ENCODE results near the gene TMEM163. TPM values are rescaled to one million over a fixed set of nuclear protein-coding genes. Genes with fewer than 3 reads are reported as not detected.

TMEM163 gene
- polyA plus RNA-seq, 3 donors: 0.01 TPM; not detected in 2

DNA sequence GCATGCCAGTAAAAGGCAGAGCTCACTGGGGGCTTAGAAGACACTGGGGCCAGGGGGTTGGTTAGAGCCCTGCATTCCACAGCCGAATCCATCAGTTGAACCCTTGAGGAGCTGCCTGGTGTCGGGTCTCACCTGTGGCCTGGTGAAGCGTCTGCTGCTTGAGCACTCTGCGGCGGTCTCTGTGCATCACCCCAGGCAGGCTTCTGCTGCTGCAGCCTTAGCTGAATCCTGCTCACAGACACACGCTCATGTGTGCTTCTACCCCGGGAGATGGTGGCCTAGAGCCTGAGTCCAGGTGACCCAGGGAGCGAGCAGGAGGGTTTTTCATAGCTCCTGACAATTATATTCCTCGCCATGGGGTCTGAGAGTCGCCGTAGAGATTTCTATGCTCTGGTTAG is 272.8 kb downstream of the TMEM163 start:
- Mint-ChIP-seq H3K27me3 (ENCODE audit: low read depth in 3 of 3) (peaks cover 0 to 4% (median 1%) of the 10 kb centered on the region in 3 donors), H3K9me3 (no peaks in the 10 kb centered on the region), H3K27ac (no peak overlapping the region), H3K4me1 (no peaks in the 10 kb centered on the region), H3K36me3 (peaks cover 56 to 76% of the 10 kb centered on the region in 2 donors), H3K4me3 (no peak overlapping the region)
- H3K79me2 ChIP-seq (ENCODE audit: insufficient read depth, low read length): no peaks in the 10 kb centered on the region
- no peak overlapping the region for H3K4me2 ChIP-seq (replicated peaks; ENCODE audit: extremely low read depth, low read length, poor library complexity, severe bottlenecking)
- intact Hi-C loops (cut with micrococcal nuclease): no loop called here
- DNase-seq: no peak
- no peaks in the 10 kb centered on the region for H3K9me3 ChIP-seq (replicated peaks in 1 of 2; ENCODE audit: control insufficient read depth in 1 of 2, insufficient read depth in 1 of 2, low read length in 2 of 2)
- H4K20me1 ChIP-seq (ENCODE audit: insufficient read depth, low read length): no peaks in the 10 kb centered on the region
- no peaks in the 10 kb centered on the region for H3K27me3 ChIP-seq (ENCODE audit: control insufficient read depth in 2 of 2, insufficient read depth in 2 of 2, low read length in 2 of 2)
- H3K36me3 ChIP-seq (replicated peaks in 1 of 2; ENCODE audit: control insufficient read depth in 1 of 2, insufficient read depth in 2 of 2, low read length in 2 of 2): peaks cover 11 to 79% of the 10 kb centered on the region in 2 donors
- TF ChIP-seq, protein P1, sequence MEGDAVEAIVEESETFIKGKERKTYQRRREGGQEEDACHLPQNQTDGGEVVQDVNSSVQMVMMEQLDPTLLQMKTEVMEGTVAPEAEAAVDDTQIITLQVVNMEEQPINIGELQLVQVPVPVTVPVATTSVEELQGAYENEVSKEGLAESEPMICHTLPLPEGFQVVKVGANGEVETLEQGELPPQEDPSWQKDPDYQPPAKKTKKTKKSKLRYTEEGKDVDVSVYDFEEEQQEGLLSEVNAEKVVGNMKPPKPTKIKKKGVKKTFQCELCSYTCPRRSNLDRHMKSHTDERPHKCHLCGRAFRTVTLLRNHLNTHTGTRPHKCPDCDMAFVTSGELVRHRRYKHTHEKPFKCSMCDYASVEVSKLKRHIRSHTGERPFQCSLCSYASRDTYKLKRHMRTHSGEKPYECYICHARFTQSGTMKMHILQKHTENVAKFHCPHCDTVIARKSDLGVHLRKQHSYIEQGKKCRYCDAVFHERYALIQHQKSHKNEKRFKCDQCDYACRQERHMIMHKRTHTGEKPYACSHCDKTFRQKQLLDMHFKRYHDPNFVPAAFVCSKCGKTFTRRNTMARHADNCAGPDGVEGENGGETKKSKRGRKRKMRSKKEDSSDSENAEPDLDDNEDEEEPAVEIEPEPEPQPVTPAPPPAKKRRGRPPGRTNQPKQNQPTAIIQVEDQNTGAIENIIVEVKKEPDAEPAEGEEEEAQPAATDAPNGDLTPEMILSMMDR (IDR thresholded peaks at IDR 0.05): no peak
- H2AFZ ChIP-seq (ENCODE audit: insufficient read depth, low read depth, low read length, poor library complexity, severe bottlenecking): no peak overlapping the region
- no peaks in the 10 kb centered on the region for H3K4me1 ChIP-seq (ENCODE audit: control insufficient read depth in 1 of 2, insufficient read depth in 2 of 2, low read length in 2 of 2)
- no peak overlapping the region for H3K9ac ChIP-seq (ENCODE audit: insufficient read depth, low read length, poor library complexity, severe bottlenecking)
- no peak overlapping the region for H3K4me3 ChIP-seq (replicated peaks in 1 of 3; ENCODE audit: low read depth in 2 of 3, low read length in 3 of 3)
- WGBS (ENCODE audit: insufficient coverage): 91% methylated on average over 10 of the region's 11 CpGs
- no peak overlapping the region for H3K27ac ChIP-seq (ENCODE audit: low read depth in 1 of 2, low read length in 2 of 2)

DNA sequence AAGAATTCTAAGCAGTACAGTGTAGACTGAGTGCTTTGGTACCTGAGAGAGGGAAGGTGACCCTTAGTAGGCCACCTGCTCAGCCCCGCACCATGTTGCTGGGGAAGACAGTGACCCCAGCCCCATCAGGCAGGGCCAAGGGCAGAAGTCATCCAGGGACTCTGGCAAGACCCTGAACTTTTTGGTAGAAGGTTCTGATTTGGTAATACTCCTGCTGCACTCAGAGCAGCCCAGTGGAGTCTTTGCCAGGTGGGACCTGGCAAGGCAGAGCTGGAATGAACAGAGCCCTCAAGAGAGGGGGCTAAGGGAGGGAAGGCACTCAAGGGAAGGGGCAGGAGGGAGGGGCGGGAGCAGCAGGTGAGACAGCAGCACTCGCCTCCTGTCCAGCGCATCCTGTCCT is 273.7 kb downstream of the TMEM163 start:
- 94% methylated on average over 4 of the region's 4 CpGs for WGBS (ENCODE audit: insufficient coverage)
- no peaks in the 10 kb centered on the region for H3K9me3 Mint-ChIP-seq
- no peaks in the 10 kb centered on the region for H3K4me1 ChIP-seq (ENCODE audit: control insufficient read depth in 1 of 2, insufficient read depth in 2 of 2, low read length in 2 of 2)
- H3K36me3 Mint-ChIP-seq: peaks cover 59 to 75% of the 10 kb centered on the region in 2 donors
- no peak overlapping the region for H3K9ac ChIP-seq (ENCODE audit: insufficient read depth, low read length, poor library complexity, severe bottlenecking)
- peaks cover 0 to 1% (median 1%) of the 10 kb centered on the region in 3 donors for H3K27me3 Mint-ChIP-seq (ENCODE audit: low read depth in 3 of 3)
- no peak overlapping the region for H3K4me3 Mint-ChIP-seq
- H4K20me1 ChIP-seq (ENCODE audit: insufficient read depth, low read length): no peaks in the 10 kb centered on the region
- no peaks in the 10 kb centered on the region for H3K4me1 Mint-ChIP-seq
- H3K4me3 ChIP-seq (replicated peaks in 1 of 3; ENCODE audit: low read depth in 2 of 3, low read length in 3 of 3): no peak overlapping the region
- H3K4me2 ChIP-seq (replicated peaks; ENCODE audit: extremely low read depth, low read length, poor library complexity, severe bottlenecking): no peak overlapping the region
- DNase-seq: no peak
- no peak overlapping the region for H2AFZ ChIP-seq (ENCODE audit: insufficient read depth, low read depth, low read length, poor library complexity, severe bottlenecking)
- H3K79me2 ChIP-seq (ENCODE audit: insufficient read depth, low read length): no peaks in the 10 kb centered on the region
- H3K27ac Mint-ChIP-seq: no peak overlapping the region
- H3K27ac ChIP-seq (ENCODE audit: low read depth in 1 of 2, low read length in 2 of 2): no peak overlapping the region
- no peaks in the 10 kb centered on the region for H3K9me3 ChIP-seq (replicated peaks in 1 of 2; ENCODE audit: control insufficient read depth in 1 of 2, insufficient read depth in 1 of 2, low read length in 2 of 2)
- TF ChIP-seq, protein P1 (IDR thresholded peaks at IDR 0.05): no peak
- intact Hi-C loops (cut with micrococcal nuclease): no loop called here
- H3K27me3 ChIP-seq (ENCODE audit: control insufficient read depth in 2 of 2, insufficient read depth in 2 of 2, low read length in 2 of 2): no peaks in the 10 kb centered on the region
- peaks cover 11 to 82% of the 10 kb centered on the region in 2 donors for H3K36me3 ChIP-seq (replicated peaks in 1 of 2; ENCODE audit: control insufficient read depth in 1 of 2, insufficient read depth in 2 of 2, low read length in 2 of 2)
